ENCODE data around the gene BAIAP2L1. TPM values are rescaled to one million over a fixed set of nuclear protein-coding genes. Genes with fewer than 3 reads are reported as not detected.

BAIAP2L1 gene
- total RNA-seq, 4 donors from 2014 or later, result 39.8 to 59.8 (median 53.3) TPM

GRCh38 chr7:98312201-98312600 is 88.7 kb downstream of the BAIAP2L1 start:
- WGBS, 2 donors (ENCODE audit: low coverage in 1 of 2), result 59 to 84% methylated on average over 4 to 7 of the region's 7 CpGs
- H3K27me3 ChIP-seq, result no peaks in the 10 kb centered on the region
- in situ Hi-C loops (cut with MboI; ENCODE audit: low pct_ligation_motif_present in 1 of 4, low pct_unique_long_range_greater_than_20kb in 1 of 4, low sequenced_read_pairs in 3 of 4) (no loop called here), intact Hi-C loops (cut with DNase I; ENCODE audit: low total_unique reads) (no loop called here)
- H3K4me3 ChIP-seq, result no peak overlapping the region
- DNase-seq, result no peak
- no peaks in the 10 kb centered on the region for H3K4me1 ChIP-seq
- H3K36me3 ChIP-seq, result peaks cover 0 to 14% (median 0%) of the 10 kb centered on the region in 4 donors
- no peak overlapping the region for H3K27ac ChIP-seq
- TF ChIP-seq CTCF (IDR thresholded peaks at IDR 0.05), result no peak
- no peak for TF ChIP-seq POLR2A (IDR thresholded peaks at IDR 0.05)
- no peak for TF ChIP-seq EP300 (IDR thresholded peaks at IDR 0.05; ENCODE audit: low read depth)
- TF ChIP-seq POLR2AphosphoS5 (IDR thresholded peaks at IDR 0.05), result no peak
- H3K9me3 ChIP-seq, result no peaks in the 10 kb centered on the region

- Histone ChIP-seq H3K27ac (no peak overlapping the region), H3K9me3 (no peaks in the 10 kb centered on the region), H3K4me1 (no peaks in the 10 kb centered on the region), H3K36me3 (peaks cover 0 to 29% (median 0%) of the 10 kb centered on the region in 4 donors), H3K27me3 (no peaks in the 10 kb centered on the region), H3K4me3 (no peak overlapping the region)
- no peak for DNase-seq
- WGBS, 2 donors (ENCODE audit: low coverage in 1 of 2), result 94% methylated on average over 8 of the region's 8 CpGs; no CpG with 5 or more reads in 1 of the 2 donors
- in situ Hi-C loops (cut with MboI; ENCODE audit: low pct_ligation_motif_present in 1 of 4, low pct_unique_long_range_greater_than_20kb in 1 of 4, low sequenced_read_pairs in 3 of 4) (no loop called here), intact Hi-C loops (cut with DNase I; ENCODE audit: low total_unique reads) (no loop called here)
- no peak for TF ChIP-seq EP300 (IDR thresholded peaks at IDR 0.05; ENCODE audit: low read depth)
Measured at GRCh38 chr7:98309566-98309965, 91.3 kb downstream of the BAIAP2L1 start.

- Histone ChIP-seq H3K4me1 (no peaks in the 10 kb centered on the region), H3K9me3 (no peaks in the 10 kb centered on the region), H3K27ac (no peak overlapping the region), H3K36me3 (peaks cover 0 to 33% (median 0%) of the 10 kb centered on the region in 4 donors), H3K27me3 (no peaks in the 10 kb centered on the region), H3K4me3 (no peak overlapping the region)
- DNase-seq, result no peak
- WGBS, 2 donors (ENCODE audit: low coverage in 1 of 2), result 94% methylated on average over 14 of the region's 14 CpGs; no CpG with 5 or more reads in 1 of the 2 donors
- no peak for TF ChIP-seq POLR2AphosphoS5 (IDR thresholded peaks at IDR 0.05)
- TF ChIP-seq EP300 (IDR thresholded peaks at IDR 0.05; ENCODE audit: low read depth), result no peak
- TF ChIP-seq CTCF (IDR thresholded peaks at IDR 0.05), result no peak
- TF ChIP-seq POLR2A (IDR thresholded peaks at IDR 0.05), result no peak
- intact Hi-C loops (cut with DNase I; ENCODE audit: low total_unique reads), result no loop called here
- in situ Hi-C loops (cut with MboI; ENCODE audit: low pct_ligation_motif_present in 1 of 4, low pct_unique_long_range_greater_than_20kb in 1 of 4, low sequenced_read_pairs in 3 of 4), result no loop called here
Measured at GRCh38 chr7:98307971-98308466, 92.9 kb downstream of the BAIAP2L1 start.

- in situ Hi-C loops (cut with MboI; ENCODE audit: low pct_ligation_motif_present in 1 of 4, low pct_unique_long_range_greater_than_20kb in 1 of 4, low sequenced_read_pairs in 3 of 4) (no loop called here), intact Hi-C loops (cut with DNase I; ENCODE audit: low total_unique reads) (no loop called here)
- peaks cover 0 to 30% (median 0%) of the 10 kb centered on the region in 4 donors for H3K36me3 ChIP-seq
- H3K27ac ChIP-seq, result no peak overlapping the region
- no peaks in the 10 kb centered on the region for H3K9me3 ChIP-seq
- TF ChIP-seq POLR2AphosphoS5 (IDR thresholded peaks at IDR 0.05) (no peak), POLR2A (IDR thresholded peaks at IDR 0.05) (no peak), CTCF (IDR thresholded peaks at IDR 0.05) (no peak), EP300 (IDR thresholded peaks at IDR 0.05; ENCODE audit: low read depth) (no peak)
- DNase-seq, result no peak
- no peaks in the 10 kb centered on the region for H3K27me3 ChIP-seq
- no peaks in the 10 kb centered on the region for H3K4me1 ChIP-seq
- H3K4me3 ChIP-seq, result no peak overlapping the region
- 81 to 86% methylated on average over 10 to 22 of the region's 22 CpGs for WGBS, 2 donors (ENCODE audit: low coverage in 1 of 2)
Measured at GRCh38 chr7:98305951-98306535, 94.8 kb downstream of the BAIAP2L1 start.

Data from transverse colon (tissue), 4 donors.